Measurements from ENCODE around the gene HNRNPA2B1.

HNRNPA2B1 gene

DNA sequence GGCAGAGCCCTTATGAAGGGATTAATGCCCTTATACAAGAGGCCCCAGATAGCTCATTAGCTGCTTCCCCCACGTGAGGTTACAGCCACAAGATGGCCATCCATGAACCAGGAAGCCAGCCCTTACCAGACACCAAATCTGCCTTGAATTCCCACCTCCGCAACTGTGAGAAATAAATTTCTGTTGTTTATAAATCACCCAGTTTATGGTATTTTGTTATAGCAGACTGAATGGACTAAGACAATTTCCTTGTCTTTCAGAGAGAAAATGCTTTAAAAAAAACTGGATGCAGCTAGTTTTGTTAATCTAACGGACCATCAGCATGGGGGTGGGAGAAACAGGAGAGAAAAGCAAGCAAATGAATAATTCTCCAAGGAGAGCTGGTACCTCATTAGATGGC is 37.5 kb upstream of the HNRNPA2B1 start:
- no peaks in the 10 kb centered on the region for H3K79me2 ChIP-seq (ENCODE audit: insufficient read depth, low read length)

DNA sequence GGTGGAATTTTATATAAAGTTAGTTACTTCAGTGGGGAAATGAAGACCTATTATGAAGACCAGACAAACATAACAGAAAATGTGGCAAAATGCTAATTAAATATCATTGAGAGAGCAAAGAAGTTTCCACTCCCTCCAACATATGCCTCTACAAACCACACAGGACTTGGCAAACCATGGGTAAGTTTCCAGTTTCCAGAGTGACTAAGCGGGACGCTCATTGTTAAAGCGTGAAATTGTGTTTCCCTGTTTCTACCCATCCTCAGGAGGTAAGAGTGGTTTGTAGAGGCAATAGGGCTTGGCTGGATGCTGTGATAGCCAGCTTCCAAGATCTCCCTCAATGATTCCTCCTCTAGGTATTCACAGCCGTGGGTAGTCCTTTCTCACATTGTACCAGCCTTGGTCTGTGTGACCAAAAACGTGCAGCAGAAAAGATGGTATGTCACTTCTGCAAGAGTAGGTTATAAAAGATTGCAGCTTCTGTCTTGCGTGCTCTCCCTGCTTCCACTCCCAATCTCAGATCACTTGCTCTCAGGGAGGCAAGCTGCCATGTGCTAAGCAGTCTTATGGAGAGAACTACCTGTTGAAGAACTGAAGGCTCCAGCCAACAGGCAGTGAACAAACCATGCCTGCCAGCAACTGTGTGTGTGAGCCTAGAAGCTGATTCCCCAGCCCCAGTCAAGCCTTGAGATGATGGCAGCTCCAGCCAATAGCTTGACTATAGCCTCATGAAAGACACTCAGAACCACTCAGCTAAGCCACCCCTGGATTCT is 36.7 kb upstream of the HNRNPA2B1 start:
- no peak overlapping the region for H3K9ac ChIP-seq (ENCODE audit: low read depth, low read length, poor library complexity, severe bottlenecking)
- H3K4me3 ChIP-seq (ENCODE audit: low read length, poor library complexity, severe bottlenecking): no peak overlapping the region
- H3K4me2 ChIP-seq (ENCODE audit: low read depth, low read length, poor library complexity, severe bottlenecking): no peak overlapping the region
- H3K27me3 ChIP-seq (ENCODE audit: insufficient read depth, low read length, poor library complexity, severe bottlenecking): no peaks in the 10 kb centered on the region
- H3K79me2 ChIP-seq (ENCODE audit: insufficient read depth, low read length): no peaks in the 10 kb centered on the region
- peaks cover 7% of the 10 kb centered on the region for H3K4me1 ChIP-seq (ENCODE audit: insufficient read depth, low read length, poor library complexity, severe bottlenecking)
- no peaks in the 10 kb centered on the region for H3K36me3 ChIP-seq (ENCODE audit: insufficient read depth, low read length)
- H3F3A ChIP-seq (ENCODE audit: low read depth): no peaks in the 10 kb centered on the region
- H4K20me1 ChIP-seq (ENCODE audit: insufficient read depth, low read length, poor library complexity, severe bottlenecking): no peaks in the 10 kb centered on the region
- no peak for TF ChIP-seq EZH2phosphoT487 (IDR thresholded peaks at IDR 0.05; ENCODE audit: borderline replicate concordance)
- TF ChIP-seq, protein P1, sequence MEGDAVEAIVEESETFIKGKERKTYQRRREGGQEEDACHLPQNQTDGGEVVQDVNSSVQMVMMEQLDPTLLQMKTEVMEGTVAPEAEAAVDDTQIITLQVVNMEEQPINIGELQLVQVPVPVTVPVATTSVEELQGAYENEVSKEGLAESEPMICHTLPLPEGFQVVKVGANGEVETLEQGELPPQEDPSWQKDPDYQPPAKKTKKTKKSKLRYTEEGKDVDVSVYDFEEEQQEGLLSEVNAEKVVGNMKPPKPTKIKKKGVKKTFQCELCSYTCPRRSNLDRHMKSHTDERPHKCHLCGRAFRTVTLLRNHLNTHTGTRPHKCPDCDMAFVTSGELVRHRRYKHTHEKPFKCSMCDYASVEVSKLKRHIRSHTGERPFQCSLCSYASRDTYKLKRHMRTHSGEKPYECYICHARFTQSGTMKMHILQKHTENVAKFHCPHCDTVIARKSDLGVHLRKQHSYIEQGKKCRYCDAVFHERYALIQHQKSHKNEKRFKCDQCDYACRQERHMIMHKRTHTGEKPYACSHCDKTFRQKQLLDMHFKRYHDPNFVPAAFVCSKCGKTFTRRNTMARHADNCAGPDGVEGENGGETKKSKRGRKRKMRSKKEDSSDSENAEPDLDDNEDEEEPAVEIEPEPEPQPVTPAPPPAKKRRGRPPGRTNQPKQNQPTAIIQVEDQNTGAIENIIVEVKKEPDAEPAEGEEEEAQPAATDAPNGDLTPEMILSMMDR (conservative IDR thresholded peaks at IDR 0.05; ENCODE audit: low read length): no peak
- 0 out of 2 replicates have a peak overlapping the region, but pooled peaks have one; percentile 23 for H2AFZ ChIP-seq (ENCODE audit: low read length)
- no peaks in the 10 kb centered on the region for H3K9me3 ChIP-seq (ENCODE audit: insufficient read depth, low read depth, low read length)
- H3K9me2 ChIP-seq (replicated peaks; ENCODE audit: low read depth, low read length): no peaks in the 10 kb centered on the region

More for the DNA sequence above, 37.5 kb upstream of the HNRNPA2B1 start:
- Histone ChIP-seq H3K9me3 (ENCODE audit: insufficient read depth, low read depth, low read length) (no peaks in the 10 kb centered on the region), H3K27me3 (ENCODE audit: insufficient read depth, low read length, poor library complexity, severe bottlenecking) (no peaks in the 10 kb centered on the region), H3F3A (ENCODE audit: low read depth) (no peaks in the 10 kb centered on the region), H3K4me1 (ENCODE audit: insufficient read depth, low read length, poor library complexity, severe bottlenecking) (peaks cover 7% of the 10 kb centered on the region), H3K9ac (ENCODE audit: low read depth, low read length, poor library complexity, severe bottlenecking) (no peak overlapping the region), H2AFZ (ENCODE audit: low read length) (peak overlapping the region; percentile 30; the same call in 1 of the 2 replicates), H3K4me2 (ENCODE audit: low read depth, low read length, poor library complexity, severe bottlenecking) (no peak overlapping the region), H3K9me2 (replicated peaks; ENCODE audit: low read depth, low read length) (no peaks in the 10 kb centered on the region), H3K36me3 (ENCODE audit: insufficient read depth, low read length) (no peaks in the 10 kb centered on the region), H4K20me1 (ENCODE audit: insufficient read depth, low read length, poor library complexity, severe bottlenecking) (no peaks in the 10 kb centered on the region), H3K4me3 (ENCODE audit: low read length, poor library complexity, severe bottlenecking) (no peak overlapping the region)
- no peak for TF ChIP-seq EZH2phosphoT487 (IDR thresholded peaks at IDR 0.05; ENCODE audit: borderline replicate concordance)
- TF ChIP-seq, protein P1 (conservative IDR thresholded peaks at IDR 0.05; ENCODE audit: low read length): no peak

DNA sequence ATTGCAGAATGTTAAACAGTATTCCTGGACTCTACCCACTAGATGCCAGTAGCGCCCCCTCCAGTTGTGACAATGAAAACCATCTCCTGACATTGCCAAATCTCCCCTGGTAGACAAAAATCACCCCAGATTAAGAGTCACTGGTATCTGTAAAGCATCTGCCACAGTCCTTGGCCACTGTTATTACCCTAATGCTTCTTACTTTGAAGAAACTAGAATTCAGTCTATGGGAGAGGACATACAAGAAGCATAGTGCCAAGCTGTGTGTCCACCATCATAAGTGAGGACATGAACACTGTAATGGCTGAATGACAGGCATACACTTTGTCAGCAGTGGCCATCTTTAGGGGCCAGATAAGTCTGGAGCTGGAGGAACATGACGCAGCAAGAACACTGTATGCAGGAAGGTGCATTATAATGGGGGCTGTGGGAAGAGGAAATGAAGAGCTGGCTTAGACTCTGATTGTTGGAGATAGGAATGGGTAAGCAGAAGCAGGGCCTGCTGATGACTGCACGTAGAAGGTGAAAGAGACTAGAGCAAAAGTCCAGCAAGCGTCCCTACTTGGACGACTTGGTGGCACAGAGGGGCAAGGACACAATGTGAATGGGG is 33.5 kb upstream of the HNRNPA2B1 start:
- Histone ChIP-seq H3K79me2 (ENCODE audit: insufficient read depth, low read length) (no peaks in the 10 kb centered on the region), H3K27me3 (ENCODE audit: insufficient read depth, low read length, poor library complexity, severe bottlenecking) (no peaks in the 10 kb centered on the region), H3K4me3 (ENCODE audit: low read length, poor library complexity, severe bottlenecking) (no peak overlapping the region), H3K4me2 (ENCODE audit: low read depth, low read length, poor library complexity, severe bottlenecking) (no peak overlapping the region), H3K4me1 (ENCODE audit: insufficient read depth, low read length, poor library complexity, severe bottlenecking) (peaks cover 7% of the 10 kb centered on the region), H3K36me3 (ENCODE audit: insufficient read depth, low read length) (no peaks in the 10 kb centered on the region), H4K20me1 (ENCODE audit: insufficient read depth, low read length, poor library complexity, severe bottlenecking) (no peaks in the 10 kb centered on the region), H3F3A (ENCODE audit: low read depth) (no peaks in the 10 kb centered on the region), H2AFZ (ENCODE audit: low read length) (peak overlapping the region; percentile 3; the same call in 1 of the 2 replicates), H3K9ac (ENCODE audit: low read depth, low read length, poor library complexity, severe bottlenecking) (no peak overlapping the region), H3K9me3 (ENCODE audit: insufficient read depth, low read depth, low read length) (no peaks in the 10 kb centered on the region), H3K9me2 (replicated peaks; ENCODE audit: low read depth, low read length) (no peaks in the 10 kb centered on the region)
- TF ChIP-seq EZH2phosphoT487 (IDR thresholded peaks at IDR 0.05; ENCODE audit: borderline replicate concordance): no peak
- TF ChIP-seq, protein P1 (conservative IDR thresholded peaks at IDR 0.05; ENCODE audit: low read length): peak; percentile 48
